BE2C (cell line): ENCODE measurements around the gene PFN1. TPM values are rescaled to one million over a fixed set of nuclear protein-coding genes. Genes with fewer than 3 reads are reported as not detected.

ENCODE experiments used
- DNase-seq: peaks from one replicate; pipeline ENCODE4 v3.0.0-alpha.2; 2020
- H3K27me3 ChIP-seq: fragments of 250-450 bp; sonication (Bioruptor Pico); 2 replicates; pipeline ENCODE4 v1.5.1; 2020; ENCODE audit warnings: mild to moderate bottlenecking
- H3K36me3 ChIP-seq: fragments of 250-450 bp; sonication (Bioruptor Pico); 2 replicates; pipeline ENCODE4 v1.5.1; 2020; ENCODE audit warnings: mild to moderate bottlenecking
- H3K4me1 ChIP-seq: fragments of 250-450 bp; sonication (Bioruptor Pico); 2 replicates; pipeline ENCODE4 v1.5.1; 2020
- H3K4me3 ChIP-seq: 2 replicates; pipeline ENCODE4 v1.5.1; 2011; ENCODE audit warnings: low read depth, low read length
- H3K9me3 ChIP-seq: fragments of 250-450 bp; sonication (Bioruptor Pico); 2 replicates; pipeline ENCODE4 v1.5.1; 2020
- polyA plus RNA-seq: library from polyadenylated mRNA; unstranded; fragments of >200 nt; gene quantifications from one replicate; pipeline ENCODE4 v1.2.1, GENCODE V29; 2012; ENCODE audit warnings: low read depth, missing spikeins; ENCODE audit not compliant: insufficient read length, insufficient read depth
- TF ChIP-seq, protein P1 (sequence below): IDR thresholded peaks from 2 replicates; pipeline ENCODE4 v1.5.1; 2012; ENCODE audit warnings: mild to moderate bottlenecking, low read depth, low read length

PFN1 gene
- 1,200 TPM for polyA plus RNA-seq

DNA sequence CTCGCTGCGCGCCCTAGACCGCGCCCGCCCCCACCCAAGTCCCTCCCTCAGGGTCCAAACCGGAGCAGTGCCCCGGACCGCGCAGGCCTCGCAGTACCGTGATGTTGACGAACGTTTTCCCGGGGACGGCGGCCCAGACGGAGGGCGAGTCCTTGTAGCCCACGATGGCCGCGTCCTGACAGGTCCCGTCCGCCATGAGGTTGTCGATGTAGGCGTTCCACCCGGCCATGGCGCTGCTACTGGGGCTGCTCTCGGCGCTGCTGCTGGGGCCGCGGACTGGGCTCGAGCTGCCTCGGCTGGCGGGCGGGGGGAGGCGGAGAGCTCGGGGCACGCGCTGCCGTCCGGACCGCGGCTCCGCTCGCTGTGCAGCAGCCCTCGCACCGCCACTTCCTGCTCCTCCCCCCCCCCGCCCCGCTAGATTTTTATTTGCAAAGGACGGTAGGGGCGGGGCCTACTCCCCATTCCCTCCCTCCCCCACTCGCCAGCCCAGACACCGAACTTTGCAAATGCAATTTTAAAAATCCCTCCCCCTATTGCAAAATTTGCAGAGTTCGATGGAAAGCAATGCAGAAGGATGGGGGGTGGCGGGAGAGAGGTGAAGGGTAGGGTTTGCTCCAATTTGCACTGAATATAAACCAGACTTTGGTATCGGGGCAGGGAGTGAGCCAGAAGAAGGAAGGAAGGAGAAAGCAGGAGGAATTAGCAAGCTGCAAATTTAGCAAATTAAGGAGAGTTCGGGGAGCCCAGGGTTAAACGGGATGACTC is at the start of gene PFN1:
PFN1 (minus strand) TSS at position 365 of the 765 bp plus-strand sequence; CDS start at position 229, 136 bp downstream.
- TF ChIP-seq, protein P1, sequence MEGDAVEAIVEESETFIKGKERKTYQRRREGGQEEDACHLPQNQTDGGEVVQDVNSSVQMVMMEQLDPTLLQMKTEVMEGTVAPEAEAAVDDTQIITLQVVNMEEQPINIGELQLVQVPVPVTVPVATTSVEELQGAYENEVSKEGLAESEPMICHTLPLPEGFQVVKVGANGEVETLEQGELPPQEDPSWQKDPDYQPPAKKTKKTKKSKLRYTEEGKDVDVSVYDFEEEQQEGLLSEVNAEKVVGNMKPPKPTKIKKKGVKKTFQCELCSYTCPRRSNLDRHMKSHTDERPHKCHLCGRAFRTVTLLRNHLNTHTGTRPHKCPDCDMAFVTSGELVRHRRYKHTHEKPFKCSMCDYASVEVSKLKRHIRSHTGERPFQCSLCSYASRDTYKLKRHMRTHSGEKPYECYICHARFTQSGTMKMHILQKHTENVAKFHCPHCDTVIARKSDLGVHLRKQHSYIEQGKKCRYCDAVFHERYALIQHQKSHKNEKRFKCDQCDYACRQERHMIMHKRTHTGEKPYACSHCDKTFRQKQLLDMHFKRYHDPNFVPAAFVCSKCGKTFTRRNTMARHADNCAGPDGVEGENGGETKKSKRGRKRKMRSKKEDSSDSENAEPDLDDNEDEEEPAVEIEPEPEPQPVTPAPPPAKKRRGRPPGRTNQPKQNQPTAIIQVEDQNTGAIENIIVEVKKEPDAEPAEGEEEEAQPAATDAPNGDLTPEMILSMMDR = no peak
- no peaks in the 10 kb centered on the region for H3K9me3 ChIP-seq
- H3K4me1 ChIP-seq = peaks cover 4% of the 10 kb centered on the region
- no peaks in the 10 kb centered on the region for H3K27me3 ChIP-seq
- H3K36me3 ChIP-seq = peaks cover 24% of the 10 kb centered on the region
- H3K4me3 ChIP-seq = peak within 1 kb of the TSS; percentile 77
- DNase-seq = peak; percentile 80

DNA sequence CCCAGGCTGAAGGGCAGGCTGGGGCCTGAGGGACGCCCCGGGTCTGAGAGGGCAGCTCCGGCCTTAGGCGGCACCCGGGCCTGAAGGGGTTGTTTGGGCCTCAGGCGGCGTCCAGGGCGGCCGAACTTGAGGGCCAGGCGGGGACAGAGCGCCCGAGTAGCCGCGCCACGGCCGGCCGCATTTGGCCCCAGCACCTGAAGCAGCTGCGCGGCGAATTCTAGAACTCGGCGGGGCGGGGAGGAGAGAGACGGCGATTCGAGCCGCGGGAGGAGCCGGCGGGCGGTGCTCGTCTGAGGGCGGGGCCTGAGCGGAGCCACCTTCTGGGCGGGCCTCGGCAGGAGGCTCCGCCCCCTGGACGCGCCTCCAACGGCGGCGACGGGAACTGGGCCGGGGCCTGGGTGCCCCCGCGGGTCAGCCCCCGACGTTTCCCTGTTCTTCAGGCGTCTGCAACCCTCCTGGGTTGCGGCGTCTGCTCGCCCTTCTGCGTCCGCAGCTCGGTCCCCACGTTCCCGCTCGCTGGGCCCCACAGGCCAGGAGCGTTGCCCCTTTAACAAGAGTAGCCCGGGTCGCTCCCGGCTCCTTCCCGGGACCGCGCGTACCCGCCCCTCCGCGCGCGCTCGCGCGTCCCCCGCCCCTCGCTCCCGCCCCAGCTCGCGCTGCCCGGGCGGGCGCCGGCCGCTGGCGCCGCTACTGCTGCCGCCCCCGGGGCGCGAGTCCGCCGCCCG is 49.1 kb upstream of the PFN1 start, which contains the start of the genes INCA1 and KIF1C:
INCA1 (minus strand) TSS at position 221 of the 725 bp plus-strand sequence. CDS start 3,085 bp downstream, outside the sequence.
KIF1C (plus strand) TSS at position 649 of the 725 bp plus-strand sequence. CDS start 2,297 bp downstream, outside the sequence.
- TF ChIP-seq, protein P1 = no peak
- Histone ChIP-seq H3K4me1 (no peaks in the 10 kb centered on the region), H3K4me3 (peak within 1 kb of the TSS; percentile 56), H3K9me3 (no peaks in the 10 kb centered on the region), H3K27me3 (no peaks in the 10 kb centered on the region), H3K36me3 (no peaks in the 10 kb centered on the region)
- peak; percentile 87 for DNase-seq

DNA sequence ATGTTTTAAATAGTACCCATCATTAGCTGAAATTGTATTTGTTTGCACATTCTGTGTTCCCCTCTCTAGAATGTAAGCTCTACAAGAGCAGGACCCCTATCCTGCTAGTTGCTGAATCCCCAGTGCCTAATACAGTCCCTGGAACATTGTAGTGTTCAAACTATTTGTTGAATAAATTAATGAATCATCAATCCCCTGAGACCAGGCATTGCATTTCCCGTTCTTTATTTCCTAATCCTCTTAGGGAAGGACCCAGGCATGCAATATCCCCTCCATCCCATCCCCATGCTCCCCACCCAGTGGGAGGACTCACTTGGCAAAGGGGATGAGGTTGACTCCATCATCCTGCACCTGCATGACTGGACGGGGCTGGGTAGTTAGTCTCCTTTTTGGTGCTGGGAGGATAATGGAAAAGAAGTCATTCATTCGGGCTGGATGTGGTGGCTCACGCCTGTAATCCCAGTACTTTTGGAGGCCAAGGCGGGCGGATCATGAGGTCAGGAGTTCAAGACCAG is 45.8 kb upstream of the PFN1 start:
- Histone ChIP-seq H3K4me1 (no peaks in the 10 kb centered on the region), H3K9me3 (no peaks in the 10 kb centered on the region), H3K27me3 (no peaks in the 10 kb centered on the region), H3K36me3 (no peaks in the 10 kb centered on the region), H3K4me3 (no peak overlapping the region)
- DNase-seq = no peak
- TF ChIP-seq, protein P1 = no peak

DNA sequence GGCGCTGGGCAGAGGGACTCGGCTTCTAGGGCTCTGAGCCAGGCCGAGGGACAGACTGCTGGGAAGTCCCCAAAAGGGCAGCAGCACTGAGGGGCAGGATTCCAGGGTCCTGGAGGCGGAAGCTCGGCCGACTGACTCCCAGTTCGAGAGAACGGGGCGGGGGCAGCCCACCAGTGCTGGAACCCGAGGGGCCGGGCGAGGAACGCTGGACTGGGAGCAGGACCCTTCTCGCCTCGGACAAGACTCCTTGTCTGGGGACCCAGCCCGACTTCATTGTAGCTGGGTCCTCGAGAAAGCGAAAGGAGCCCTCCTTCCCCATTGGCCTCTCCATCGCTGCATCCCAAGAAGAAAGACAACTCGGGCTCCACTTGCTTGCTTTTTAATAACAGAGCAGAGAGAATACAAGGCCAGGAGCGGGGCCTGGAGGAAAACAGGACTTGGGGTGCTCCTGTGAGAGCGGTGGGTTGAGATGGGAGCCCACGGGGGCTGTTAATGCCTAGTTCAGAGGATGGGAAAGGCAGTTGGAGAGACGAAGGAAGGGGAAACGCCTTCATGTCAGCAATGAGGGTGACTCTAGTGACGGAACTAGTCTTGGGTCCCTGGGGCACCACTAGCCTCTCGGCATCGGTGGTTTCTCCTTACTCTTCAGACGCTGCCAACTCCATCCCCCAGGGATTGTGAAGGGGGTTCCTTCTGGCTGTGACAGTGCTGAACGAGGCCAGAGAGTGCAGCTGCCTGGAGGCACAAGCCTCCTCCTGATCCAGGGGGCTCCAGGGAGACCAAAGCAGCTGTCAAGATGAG is 39.6 kb upstream of the PFN1 start:
- TF ChIP-seq, protein P1 = no peak
- Histone ChIP-seq H3K9me3 (no peaks in the 10 kb centered on the region), H3K36me3 (no peaks in the 10 kb centered on the region), H3K27me3 (no peaks in the 10 kb centered on the region), H3K4me3 (peak overlapping the region; percentile 66), H3K4me1 (no peaks in the 10 kb centered on the region)
- DNase-seq = no peak

DNA sequence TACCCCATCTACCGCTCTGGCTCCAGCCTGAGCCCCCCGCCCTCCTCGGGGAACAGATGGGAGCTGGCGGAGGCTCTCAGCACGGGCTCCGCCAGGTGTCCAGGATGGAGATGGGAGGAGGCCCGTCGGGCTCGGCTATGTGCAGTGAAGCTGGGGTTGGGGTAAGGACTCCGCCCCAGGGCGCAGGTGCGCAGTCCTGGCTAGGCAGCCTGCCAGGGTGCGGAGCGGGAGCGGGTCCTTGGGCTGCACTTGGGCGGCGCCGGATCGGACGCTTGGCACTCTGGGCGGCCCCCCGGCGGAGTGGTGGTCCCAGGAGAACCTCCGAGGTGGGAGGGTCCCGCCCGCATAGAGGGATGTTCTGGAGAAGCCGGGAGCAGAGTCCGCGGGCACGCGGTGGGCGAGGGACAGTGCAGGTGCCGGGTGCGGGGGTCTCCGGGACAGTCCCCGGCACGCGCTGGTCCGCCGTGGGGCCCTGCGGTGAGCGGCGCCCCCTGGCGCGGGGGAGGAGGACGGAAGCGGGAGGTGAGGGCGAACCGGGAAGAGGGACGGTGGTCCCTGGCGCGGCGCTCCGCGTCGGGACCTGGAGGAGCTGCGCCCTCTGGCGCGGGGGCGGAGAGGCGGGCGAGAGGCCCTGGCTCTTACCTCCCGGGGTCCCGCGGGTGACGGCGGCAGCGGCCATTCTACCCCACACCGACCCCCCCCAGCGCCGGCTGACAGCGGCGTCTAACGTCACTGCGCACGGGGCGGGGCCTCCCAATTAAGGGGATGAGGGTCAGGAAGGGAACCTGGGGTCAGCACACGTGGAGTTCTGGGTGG is 38.8 kb upstream of the PFN1 start, which contains the start of gene CAMTA2:
CAMTA2 (minus strand) TSS at position 725 of the 816 bp plus-strand sequence. CDS start 1,453 bp downstream, outside the sequence.
- Histone ChIP-seq H3K9me3 (no peaks in the 10 kb centered on the region), H3K36me3 (no peaks in the 10 kb centered on the region), H3K4me3 (peak within 1 kb of the TSS; percentile 66), H3K4me1 (no peaks in the 10 kb centered on the region), H3K27me3 (no peaks in the 10 kb centered on the region)
- DNase-seq = peak; percentile 82
- TF ChIP-seq, protein P1 = peak; percentile 60
